Hepatocyte (in vitro differentiated cells): ENCODE results near the gene CFAP77.

Experiments used
- CTCF ChIP-seq: fragments of 200-600 bp; sonication (generic); IDR thresholded peaks from 2 replicates; pipeline ENCODE4 v1.5.1; 2016; ENCODE audit warnings: antibody characterized with exemption, mild to moderate bottlenecking; ENCODE audit not compliant: poor library complexity
- EZH2 ChIP-seq: fragments of 200-600 bp; sonication (generic); IDR thresholded peaks from 2 replicates; pipeline ENCODE4 v1.6.1; 2016; ENCODE audit warnings: antibody characterized with exemption, mild to moderate bottlenecking, borderline replicate concordance
- EZH2phosphoT487 ChIP-seq: fragments of 200-600 bp; sonication (generic); IDR thresholded peaks from one replicate; pipeline ENCODE4 v1.6.1; 2018; ENCODE audit warnings: antibody characterized with exemption, mild to moderate bottlenecking, low read depth, moderate library complexity; ENCODE audit not compliant: unreplicated experiment, severe bottlenecking

- TF ChIP-seq CTCF = no peak
- no peak for TF ChIP-seq EZH2
- no peak for TF ChIP-seq EZH2phosphoT487
Measured at GRCh38 chr9:132457504-132458236, 47.7 kb downstream of the CFAP77 start.
